HG03460 (cell line): ENCODE data around the gene SLC6A5.

ENCODE experiments used
- ATAC-seq: cut with Tn5 transposase; IDR thresholded peaks from one replicate; pipeline ENCODE4 v1.9.1; 2021; ENCODE audit not compliant: unreplicated experiment

The SLC6A5 gene

DNA sequence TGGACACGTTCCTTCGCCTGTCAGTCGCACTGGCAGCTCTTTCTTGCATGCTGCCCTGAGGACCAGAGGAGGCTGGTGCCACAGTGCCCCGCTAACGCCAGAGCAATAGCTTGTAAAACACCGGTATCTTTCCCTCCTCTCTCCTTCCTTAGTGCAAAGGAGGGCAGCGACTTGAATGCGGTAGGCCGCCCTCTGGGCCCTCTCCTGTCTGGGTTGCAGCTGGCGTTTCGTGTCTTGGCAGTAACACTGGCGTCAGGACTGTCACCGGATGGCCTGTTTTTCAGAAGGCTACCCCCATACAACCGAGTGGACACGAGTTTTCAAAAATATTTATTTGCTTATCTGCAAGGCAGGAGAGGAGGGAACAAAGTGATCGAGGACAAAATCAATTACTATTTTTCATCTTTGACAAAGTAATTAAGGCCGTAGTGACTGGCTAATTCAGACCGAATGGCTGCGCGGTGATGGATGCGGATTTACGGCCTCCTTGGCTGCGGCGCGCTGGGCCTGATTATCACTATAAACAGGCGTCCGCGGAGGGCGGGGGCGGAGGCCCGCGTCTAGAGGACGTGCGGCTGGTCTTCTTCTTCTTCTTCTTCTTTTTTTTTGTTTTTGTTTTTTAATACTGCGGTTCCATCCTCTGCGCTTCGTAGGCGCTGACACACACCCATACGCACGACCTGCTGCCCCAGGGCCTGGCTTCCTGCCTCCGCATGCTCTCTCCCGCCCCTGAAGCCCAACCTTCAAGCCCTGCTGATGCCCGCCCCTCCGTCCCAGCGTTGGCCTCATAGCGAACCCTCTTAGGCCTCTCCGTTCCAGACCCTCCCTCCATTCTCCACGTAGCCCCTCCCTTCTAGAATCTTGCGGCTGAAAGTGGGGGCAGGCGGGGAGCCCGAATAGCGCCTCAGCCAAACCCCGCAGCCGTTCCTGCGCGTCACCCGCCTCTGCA, 2.9 kb upstream of the SLC6A5 start:
- ATAC-seq, result no peak

DNA sequence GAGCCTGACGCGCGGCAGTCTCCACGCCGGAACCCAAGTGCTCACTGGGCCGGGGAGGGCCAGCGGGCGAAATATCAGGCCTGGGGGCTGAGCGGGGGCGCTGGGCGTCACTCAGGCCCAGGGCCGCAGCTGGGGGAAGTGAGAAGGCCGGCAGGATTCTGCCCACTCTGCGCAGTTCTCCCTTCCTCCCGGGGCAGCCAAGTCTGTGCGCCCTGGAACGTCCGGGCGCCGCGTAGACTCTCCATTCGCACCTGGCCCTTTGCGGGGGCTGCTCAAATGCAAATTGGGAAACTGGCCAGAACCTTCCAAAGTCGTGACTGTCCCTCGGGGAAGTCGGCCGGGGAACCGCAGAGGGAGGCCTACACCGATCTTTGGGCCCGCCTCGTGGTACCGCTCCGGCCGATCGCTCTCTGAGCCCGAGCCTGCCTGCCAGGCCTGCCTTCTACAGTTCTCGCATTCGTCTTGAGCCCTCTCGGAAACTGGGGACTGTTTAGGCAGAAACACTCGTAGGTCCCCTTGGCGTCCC, 2.2 kb upstream of the SLC6A5 start:
- ATAC-seq, result no peak

DNA sequence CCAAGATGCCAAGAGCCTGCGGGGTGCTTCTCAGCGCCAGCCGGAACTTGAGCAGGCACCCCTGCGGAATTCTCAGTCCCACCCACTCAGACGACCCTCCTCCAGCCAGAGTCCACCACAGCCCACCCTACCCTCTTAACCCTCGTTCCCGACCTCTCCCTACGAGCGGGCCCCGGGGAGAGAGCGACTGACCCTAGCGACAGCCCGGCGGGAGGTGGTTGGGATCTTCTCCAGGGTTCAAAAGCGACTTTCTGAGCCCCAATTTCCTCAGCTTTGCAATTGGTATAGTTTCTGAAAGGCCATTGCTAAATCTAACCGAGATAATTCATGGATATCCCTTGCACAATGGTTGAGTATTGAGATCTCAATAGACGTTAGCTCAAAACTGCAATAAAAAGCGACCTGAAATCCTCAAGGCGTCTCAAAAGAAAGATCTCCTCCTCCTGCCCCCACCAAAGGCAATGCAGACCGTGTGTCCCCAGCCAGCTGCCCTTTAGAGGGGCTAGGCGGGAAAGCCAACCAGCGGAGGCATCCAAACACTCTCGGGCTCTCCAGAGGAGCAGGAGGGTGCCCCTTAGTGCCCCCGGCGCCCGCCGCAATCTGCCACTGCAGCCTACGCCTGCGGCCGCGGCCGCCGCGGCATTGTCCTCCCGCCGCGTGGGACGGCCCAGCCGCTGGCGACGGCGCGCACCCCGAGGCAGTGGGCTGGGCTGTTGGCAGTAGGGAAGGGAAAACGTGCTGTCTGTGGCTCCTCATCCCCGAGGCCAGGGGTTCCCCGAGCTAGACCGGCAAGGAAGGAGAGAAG, 1.5 kb upstream of the SLC6A5 start:
- no peak for ATAC-seq

DNA sequence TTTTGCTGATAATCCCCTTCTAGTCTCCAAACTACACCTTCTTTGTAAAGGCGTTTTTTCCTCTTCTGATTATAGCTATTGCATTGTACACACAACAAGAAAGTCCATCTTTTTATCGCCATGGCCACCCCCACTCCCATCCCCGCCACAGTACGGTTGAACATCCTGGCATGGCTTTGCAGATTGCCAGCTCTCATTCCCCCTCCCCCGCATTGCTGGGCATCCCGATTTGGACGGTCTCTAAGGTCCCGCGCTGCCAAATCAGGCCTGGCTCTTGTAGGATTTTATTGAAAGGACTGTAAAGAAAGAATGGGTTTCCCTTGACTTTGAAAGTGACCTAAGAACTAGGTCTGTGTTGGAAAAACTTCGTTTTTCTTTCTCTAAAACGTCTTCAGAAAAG, 916 bp upstream of the SLC6A5 start:
- no peak for ATAC-seq

DNA sequence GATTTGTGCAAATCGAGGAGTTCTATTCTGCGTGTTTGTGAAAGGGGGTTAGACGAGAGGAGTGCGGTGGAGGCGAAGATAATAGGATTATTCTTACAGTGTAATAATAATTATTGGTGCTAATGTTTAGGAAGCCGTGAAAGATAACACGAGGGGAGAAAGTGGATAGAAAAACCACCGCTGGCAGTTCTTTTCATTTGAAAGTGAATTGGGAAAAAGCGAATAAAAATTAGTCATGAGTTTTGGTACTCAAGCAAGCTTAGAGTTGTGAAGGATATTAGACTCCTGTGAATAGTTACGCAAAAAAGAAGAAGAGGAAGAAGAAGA, 575 bp downstream of the SLC6A5 start:
- ATAC-seq, result no peak

DNA sequence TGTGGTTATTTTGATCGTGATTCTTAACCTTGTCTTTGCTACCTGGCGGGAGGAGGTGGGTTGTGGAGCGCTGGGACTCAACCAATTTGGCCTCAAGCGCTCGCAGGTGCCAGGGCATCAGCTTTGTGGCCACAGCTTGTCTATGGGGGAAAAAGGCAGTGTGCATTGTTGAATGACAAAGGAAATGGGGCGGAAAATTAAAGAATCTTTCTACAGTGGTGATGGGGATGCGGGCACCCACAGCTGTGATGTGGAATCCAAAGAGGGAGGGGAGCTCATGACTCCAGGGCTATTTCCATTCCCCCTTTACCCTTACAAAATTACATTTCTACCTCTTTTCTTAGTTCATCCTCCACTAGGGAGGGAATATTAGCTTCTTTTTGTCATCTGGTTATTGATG, 1.1 kb downstream of the SLC6A5 start:
- ATAC-seq, result no peak

DNA sequence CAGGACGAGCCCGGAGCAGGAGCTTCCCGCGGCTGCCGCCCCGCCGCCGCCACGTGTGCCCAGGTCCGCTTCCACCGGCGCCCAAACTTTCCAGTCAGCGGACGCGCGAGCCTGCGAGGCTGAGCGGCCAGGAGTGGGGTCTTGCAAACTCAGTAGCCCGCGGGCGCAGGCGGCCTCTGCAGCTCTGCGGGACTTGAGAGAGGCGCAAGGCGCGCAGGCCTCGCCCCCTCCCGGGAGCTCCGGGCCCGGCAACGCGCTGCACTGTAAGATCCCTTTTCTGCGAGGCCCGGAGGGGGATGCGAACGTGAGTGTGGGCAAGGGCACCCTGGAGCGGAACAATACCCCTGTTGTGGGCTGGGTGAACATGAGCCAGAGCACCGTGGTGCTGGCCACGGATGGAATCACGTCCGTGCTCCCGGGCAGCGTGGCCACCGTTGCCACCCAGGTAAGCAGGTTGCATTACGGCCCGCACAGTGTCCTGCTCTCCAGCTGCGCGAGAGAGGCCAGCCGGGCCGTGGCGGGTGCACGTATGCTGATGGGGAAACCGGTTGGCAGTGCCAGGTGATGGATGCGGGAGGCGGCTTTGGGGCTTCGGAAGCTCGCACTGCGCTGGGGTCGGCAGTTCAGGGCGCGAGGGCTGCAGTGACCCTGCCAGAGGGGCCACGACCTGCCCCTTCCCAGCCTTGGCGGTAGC, 2.0 kb downstream of the SLC6A5 start:
- no peak for ATAC-seq

DNA sequence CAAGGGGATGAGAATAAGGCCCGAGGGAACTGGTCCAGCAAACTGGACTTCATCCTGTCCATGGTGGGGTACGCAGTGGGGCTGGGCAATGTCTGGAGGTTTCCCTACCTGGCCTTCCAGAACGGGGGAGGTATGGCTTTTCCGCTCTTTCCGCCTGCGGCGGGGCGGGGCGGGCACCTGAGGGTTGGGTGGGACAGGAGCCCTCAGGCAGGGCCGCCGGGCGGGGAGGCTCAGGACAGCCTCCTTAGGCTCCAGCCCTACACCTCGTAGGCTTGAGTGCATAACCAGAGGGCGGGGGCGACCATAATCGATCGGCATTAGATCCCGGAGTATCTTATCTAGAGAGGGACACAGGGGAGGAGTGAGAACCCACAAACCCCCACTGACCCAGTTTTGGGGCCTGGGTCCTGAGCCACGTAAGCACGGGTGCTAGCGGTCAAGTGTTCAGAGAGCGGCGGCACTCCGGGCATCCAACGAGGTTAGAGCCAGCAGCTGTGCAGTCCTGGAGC, 4.9 kb downstream of the SLC6A5 start:
- ATAC-seq, result no peak

DNA sequence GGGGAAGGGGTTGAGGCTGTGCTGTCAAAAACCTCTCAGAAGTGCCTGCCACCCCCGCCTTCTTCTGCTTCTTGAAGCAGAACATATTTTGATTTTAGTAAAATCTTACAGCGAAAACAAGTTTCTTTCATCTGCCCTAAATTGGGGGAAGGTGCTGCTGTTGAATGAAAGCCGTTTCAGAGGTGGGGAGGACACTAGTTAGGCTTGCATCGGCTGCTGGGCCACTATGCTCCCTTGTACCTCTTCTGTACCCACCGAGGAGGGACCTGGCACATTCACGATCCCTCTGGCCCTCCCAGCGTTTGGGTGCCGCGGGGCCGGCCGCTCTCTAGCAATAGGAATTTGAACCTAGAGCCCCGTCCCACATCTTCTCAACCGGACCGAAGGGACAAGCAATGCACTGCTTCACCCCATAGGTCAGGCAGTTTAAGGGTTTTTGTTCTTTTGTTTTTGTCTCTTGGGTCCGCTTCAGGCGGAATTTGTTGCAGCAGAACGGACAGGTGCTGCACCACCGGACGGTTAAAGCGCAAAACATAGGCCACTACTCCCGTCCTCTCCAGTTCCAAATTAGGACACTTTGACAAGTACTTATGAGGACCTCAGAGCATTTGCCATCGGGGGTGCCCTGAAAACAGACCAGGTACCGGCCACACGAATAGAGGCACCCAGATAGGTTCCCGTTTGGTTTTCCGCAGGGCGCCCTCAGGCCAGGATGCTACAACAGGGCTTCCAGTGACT, 5.6 kb downstream of the SLC6A5 start:
- no peak for ATAC-seq

DNA sequence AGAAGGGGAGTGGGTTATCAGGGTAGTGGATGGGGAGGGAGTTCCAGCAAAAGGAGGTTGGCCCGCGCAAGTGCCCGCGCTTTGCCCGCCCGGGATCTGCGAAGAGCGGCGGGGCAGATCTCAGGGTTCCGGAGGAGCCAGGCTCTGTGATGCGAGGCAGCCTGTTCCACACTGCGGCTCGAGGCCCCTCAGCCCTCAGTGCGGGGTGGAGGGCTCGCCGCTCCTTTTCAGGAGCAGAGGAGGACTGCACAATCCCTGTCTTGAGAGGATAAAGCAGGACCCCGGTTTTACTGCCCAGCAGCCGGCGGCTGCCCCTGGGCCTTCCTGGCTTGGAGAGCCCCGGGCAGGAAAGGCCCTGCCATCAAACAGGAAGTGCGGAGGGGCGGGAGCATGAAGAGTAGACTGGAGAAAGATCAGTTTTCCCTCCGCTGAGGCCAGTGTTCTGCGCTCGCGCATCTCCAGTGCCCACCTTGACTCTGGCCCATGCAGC, 6.2 kb downstream of the SLC6A5 start:
- ATAC-seq, result no peak

DNA sequence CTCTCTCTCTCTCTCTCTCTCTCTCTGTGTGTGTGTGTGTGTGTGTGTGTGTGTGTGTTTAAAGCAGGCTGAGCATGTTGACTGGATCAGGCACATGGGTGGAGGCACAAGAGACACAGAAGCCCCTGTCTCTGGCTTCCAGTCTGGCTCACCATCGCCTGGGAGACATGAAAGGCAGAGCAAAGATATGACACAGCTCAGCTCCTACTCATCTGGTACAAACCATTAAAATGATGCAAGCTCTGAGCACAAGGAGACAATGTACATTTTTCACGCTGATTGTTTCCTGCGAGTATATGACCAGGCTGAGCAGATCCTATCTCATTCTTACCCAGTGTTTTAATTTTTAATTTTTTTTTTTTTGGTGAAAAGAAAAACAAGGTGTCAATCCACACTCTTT, 9.5 kb downstream of the SLC6A5 start:
- no peak for ATAC-seq

DNA sequence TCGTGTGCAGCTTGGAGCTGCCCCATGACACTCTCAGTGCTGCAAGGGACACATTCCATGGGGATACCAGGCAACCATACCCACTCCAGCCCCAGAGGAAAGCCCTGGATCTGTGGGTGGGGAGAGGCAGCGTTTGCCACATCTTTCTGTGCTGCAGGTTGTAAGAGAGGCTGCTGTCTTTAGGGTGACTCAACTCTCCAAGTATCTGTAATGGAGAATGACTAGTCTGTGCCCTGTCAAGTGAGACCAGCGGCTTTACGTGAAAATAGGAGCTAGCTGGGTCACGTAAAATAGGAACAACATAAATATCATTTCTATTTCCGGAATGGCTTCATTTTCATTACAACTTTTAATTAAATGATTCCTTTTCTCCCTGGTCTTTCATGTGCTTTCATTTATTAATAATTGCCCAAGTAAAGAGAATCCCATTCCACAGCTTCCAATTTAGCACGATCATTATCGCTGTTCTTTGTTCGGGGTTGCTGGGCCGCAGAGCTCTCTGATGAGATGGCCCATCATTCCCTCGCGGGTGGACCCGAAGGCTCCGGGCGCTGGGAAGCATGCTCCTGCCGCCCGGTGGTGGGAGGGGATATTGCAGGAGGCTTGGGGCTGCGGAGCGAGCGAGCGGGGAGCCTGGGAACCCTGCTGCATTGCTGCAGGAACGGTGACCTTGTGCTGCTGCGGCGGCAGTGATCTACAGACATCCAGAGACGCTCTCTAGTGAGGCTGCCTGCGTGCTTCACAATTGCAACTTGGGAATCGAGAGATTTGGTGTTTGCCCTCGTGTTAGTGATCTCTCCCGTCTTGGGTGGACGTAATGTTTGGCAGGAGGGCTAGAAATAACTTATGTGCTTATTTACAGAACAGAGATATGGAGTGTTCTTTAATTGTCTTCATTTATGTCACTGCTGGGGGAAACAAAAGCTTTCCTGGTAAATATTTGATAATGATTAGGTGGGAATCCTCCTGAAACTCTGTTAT, 10.6 kb downstream of the SLC6A5 start:
- ATAC-seq, result peak; percentile 94

DNA sequence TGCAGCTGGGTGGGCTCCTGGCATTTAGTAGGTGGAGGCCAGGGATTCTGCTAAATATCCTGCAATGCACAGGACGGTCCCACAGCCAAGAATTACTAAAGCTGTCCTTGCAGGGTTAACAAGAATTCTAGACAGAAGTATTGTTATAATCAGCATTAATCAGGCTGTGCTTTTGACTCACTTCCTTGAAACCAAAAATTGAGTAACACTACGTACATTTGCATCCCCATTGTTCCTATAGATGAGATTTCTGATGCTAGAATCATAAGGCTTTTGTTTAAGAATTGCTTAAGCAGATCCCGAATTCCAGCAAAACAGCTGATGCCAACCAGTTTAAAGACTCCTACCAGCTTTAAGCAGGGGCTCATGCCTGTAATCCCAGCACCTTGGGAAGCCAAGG, 11.4 kb downstream of the SLC6A5 start:
- ATAC-seq, result no peak

DNA sequence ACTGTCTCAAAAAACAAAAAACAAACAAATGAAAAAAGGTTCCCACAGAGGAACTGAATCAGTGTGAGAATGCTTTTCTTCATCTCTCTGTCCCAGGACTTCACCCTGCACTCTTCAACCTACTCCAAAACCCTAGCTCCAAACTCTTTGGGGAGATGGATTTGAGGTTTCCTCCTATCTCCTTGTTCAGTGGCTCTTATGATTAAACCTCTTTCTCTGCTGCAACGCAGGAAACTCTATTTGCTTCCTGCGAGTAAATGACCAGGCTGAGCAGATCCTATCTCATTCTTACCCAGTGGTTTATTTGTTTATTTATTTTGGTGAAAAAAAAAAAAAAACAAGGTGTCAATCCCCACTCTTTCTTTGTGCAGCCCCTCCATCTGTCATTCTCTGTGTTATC, 12.0 kb downstream of the SLC6A5 start:
- ATAC-seq, result no peak

DNA sequence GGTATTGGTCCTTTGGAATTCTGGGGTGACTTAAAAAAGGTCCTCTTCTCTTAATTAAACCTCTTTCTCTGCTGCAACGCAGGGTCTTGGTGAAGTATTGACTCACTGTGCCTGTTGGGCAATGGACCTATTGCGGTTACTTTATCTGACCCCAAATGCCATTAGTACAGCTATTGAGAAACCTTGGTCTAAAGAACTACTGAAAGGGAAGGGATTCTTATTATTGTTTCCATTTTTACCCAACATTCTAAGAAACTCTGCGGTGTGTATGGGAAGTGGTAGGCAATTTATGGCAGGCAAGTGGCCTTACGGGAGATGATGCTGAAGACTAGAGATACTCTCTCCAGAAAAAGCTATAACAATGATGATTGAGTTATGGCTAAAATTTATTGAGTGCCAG, 12.5 kb downstream of the SLC6A5 start:
- no peak for ATAC-seq

DNA sequence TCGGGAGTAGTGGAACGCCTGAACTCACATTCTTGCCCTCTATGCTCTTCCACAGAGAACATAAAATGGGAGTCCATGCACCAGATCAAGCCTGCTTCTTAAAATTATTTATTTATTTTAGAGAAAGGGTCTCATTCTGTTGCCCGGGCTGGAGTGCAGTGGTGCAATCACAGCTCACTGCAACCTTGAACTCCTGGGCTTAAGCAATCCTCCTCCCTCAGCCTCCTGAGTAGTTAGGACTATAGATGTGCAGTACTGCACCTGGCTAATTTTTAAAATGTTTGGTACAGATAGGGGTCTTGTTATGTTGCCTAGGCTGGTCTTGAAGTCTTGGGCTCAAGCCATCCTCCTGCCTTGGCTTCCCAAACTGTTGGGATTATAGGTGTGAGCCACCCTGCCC, 13.0 kb downstream of the SLC6A5 start:
- no peak for ATAC-seq

DNA sequence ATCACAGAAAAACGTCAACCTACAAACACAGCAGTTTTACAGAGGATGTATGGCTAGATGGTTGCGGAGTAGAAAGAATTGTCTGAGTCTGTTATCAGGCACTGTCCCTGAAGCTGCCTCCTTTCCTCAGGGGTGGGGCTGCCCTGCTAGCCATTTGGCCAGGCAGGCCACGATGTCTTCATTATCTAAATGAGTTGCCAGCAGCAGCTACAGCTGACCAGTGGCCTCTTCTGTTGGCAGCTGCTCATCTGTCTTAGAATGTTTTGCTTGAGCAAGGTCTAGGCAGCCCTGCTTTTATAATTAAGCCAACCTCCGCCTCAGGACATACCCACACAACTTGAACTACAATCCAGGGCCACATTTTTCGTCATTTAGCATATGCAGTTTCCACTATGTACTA, 17.5 kb downstream of the SLC6A5 start:
- ATAC-seq, result no peak

DNA sequence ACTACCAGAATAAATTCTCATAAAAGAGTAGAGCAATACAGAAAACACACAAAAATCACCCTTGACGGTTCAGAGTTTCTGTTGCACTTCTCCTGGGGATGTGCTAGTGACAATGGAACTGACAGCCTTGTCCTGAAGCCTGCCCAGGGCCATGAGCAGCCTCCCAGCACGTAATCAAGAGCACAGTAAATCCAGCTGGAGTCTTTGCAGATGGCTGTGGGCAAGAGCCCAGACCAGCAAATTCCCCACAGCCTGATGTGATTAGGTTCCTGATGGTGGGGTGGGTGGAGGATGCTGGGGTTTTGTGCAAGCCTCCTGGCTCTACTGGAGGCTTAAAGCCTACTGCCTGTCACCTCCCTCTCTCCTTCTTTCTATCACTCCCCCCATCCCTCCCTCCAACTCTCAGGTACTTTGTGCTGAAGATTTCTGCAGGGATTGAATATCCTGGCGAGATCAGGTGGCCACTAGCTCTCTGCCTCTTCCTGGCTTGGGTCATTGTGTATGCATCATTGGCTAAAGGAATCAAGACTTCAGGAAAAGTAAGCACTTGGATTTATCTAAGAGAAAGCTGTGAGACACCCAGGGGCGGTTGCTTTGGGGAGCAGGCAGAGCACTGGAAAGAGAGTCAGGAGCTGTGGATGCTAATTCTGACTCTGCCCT, 18.1 kb downstream of the SLC6A5 start:
- ATAC-seq, result no peak

DNA sequence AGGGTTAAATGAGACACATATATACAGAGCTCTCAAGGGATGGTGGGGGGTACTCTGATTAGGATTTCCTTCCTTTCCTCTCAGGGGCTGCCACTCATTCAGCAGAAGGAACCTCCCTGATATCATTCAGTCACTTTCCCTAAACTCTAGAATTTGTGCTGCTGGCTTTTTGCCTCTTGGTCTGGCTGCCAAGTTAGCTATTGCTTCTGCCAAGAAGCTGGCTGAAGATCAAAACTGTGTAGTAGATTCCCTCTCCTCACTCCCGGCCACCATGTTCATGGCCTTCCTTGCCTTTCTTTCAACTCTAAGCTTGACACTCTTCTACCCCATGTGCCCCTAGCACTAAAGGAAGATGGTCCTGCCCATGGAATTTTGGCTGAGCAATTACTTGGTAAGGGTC, 18.7 kb downstream of the SLC6A5 start:
- ATAC-seq, result no peak
